ENCODE data around the gene CDK15.
A peak's percentile ranks its signal among the peaks of the same experiment; 100 is the strongest.

CDK15 gene

GRCh38 chr2:201930043-201930442 is 123.7 kb downstream of the CDK15 start:
- intact Hi-C loops (cut with DNase I): no loop called here
- no peak for DNase-seq

- DNase-seq: no peak
- intact Hi-C loops (cut with DNase I): no loop called here
Measured at GRCh38 chr2:201930831-201931230, 124.5 kb downstream of the CDK15 start.

GRCh38 chr2:201931475-201931874 is 125.1 kb downstream of the CDK15 start:
- DNase-seq: no peak
- intact Hi-C loops (cut with DNase I): no loop called here

GRCh38 chr2:201931951-201932350 is 125.6 kb downstream of the CDK15 start:
- intact Hi-C loops (cut with DNase I): no loop called here
- peak in 1 of 10 donors; percentile 46 for DNase-seq

DNA sequence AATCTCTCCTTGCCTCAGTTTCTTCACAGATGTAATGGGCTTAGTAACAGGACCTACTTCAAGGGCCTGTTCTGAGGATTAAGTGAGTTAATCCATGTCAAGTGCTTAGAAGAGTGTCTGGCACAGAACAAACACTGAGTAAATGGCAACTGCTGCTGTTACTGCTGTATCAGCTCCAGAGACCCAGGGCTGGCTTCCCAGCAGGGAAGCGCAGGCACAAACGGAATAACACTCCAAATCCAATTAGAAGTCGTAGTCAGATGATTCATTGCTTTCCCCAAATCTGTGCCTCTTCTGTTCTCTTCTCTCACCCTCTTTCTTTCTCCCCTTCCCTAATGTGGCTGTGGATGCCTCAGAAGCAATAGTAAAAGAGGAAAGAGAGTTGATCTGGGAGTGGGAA is 126.2 kb downstream of the CDK15 start:
- intact Hi-C loops (cut with DNase I): no loop called here
- peak in 1 of 10 donors; percentile 12 for DNase-seq

GRCh38 chr2:201933792-201934237 is 127.5 kb downstream of the CDK15 start:
- peak in 2 of 10 donors; percentile 35 to 64 for DNase-seq
- intact Hi-C loops (cut with DNase I): no loop called here

- intact Hi-C loops (cut with DNase I): no loop called here
- DNase-seq: peak in 1 of 10 donors; percentile 7
Measured at GRCh38 chr2:201936817-201937216, 130.5 kb downstream of the CDK15 start.

DNA sequence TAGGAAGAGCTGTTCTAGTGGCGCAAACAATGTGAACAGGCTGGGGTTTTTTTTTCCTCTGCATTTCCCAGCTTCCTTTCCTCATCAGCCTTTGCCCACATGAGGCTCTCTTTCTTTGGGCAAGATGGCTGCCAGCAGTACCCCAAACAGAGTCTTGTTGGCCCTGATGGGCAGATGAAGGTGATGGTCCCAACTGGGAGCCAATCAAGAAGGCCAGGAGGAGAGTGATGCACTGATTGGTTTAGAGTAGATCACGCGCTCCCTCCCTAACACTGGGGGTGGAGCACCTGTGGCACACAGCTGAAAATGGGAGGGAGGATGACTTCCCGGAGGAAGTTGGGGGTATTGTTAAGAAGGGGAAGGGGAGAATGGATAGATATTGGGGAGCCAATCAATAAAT is 131.0 kb downstream of the CDK15 start:
- intact Hi-C loops (cut with DNase I): no loop called here
- no peak for DNase-seq

- intact Hi-C loops (cut with DNase I): no loop called here
- peak in 1 of 10 donors; percentile 14 for DNase-seq
Measured at GRCh38 chr2:201938156-201938775, 131.9 kb downstream of the CDK15 start.

DNA sequence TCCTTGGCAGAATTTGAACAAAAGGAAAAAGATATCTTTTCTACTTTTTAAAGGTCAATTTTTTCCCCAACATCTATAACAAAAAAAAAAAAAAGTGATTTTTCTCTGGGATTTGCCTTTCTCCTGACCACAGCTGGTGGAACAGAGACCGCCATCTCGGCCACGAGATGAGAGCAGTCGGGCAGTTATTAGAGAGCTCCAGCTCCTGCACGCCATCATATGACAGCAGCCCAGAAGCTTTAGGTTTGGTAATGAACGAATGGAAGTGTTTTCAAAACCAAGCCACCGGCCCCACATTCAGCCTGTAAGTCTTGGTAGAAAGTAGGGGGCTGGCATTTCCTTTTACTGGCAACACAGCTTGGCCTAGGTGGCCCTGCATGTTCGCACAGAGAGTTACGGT is 132.4 kb downstream of the CDK15 start:
- intact Hi-C loops (cut with DNase I): no loop called here
- peak in 2 of 10 donors; percentile 19 to 61 for DNase-seq

GRCh38 chr2:201939453-201939941 is 133.2 kb downstream of the CDK15 start:
- DNase-seq: peak in 2 of 10 donors; percentile 17 to 28
- intact Hi-C loops (cut with DNase I): no loop called here

DNA sequence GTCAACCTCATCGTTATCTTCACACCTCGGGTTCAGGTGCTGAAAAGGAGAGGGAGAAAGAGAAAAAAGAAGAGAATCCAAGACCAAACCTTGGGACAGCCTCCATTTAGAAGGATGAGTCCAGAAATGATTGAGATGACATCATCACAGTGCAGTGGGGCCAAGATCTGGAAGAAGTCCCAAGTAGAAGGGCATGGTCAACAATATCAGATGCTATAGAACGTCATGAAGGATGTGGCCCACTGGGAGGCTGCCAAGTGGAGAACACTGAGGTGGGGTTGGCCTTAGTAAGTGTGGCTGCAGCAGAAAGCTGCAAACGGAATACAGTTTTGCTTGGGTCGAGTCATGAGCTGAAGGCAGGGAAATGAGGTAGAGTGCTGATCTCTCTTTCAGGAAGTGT is 136.2 kb downstream of the CDK15 start:
- intact Hi-C loops (cut with DNase I): no loop called here
- no peak for DNase-seq
